H1 (cell line): ENCODE results near the gene SMYD3. TPM values are rescaled to one million over a fixed set of nuclear protein-coding genes. Genes with fewer than 3 reads are reported as not detected.

Experiments used
- CTCF ChIA-PET: fragments of 300-600 bp; sonication (Branson Sonifier 250); formaldehyde crosslinking; loops from one replicate; lab custom pipeline; 2021; ENCODE audit not compliant: partially characterized antibody; lab: Charles Lee
- POLR2A ChIA-PET: fragments of 300-600 bp; sonication (Branson Sonifier 250); formaldehyde crosslinking; loops from one replicate; lab custom pipeline; 2021; ENCODE audit warnings: inconsistent platforms; ENCODE audit not compliant: partially characterized antibody; lab: Charles Lee
- DNase-seq, 2 experiments: peaks; one replicate each; pipeline versions ENCODE4 v3.0.0 to v3.0.0-alpha.2; 2010 to 2022; ENCODE audit warnings: low spot score in 2 of 2, low read depth in 1 of 2, mixed read lengths in 1 of 2
- FAIRE-seq: peaks from 2 replicates; lab custom pipeline; 2011; peaks lifted over from hg19 to GRCh38; lab: Jason Lieb, UNC
- H2AFZ ChIP-seq: 2 replicates; pipeline ENCODE4 v1.8.1; 2012; ENCODE audit warnings: low read length, inconsistent platforms
- H2AK5ac ChIP-seq: 2 replicates; pipeline ENCODE4 v1.6.1; 2013; ENCODE audit warnings: low read depth, low read length
- H2BK120ac ChIP-seq: replicated peaks from 2 replicates; pipeline ENCODE3; 2013; ENCODE audit warnings: low read depth, low read length, inconsistent platforms
- H2BK12ac ChIP-seq: 2 replicates; pipeline ENCODE4 v1.6.1; 2013; ENCODE audit warnings: low read depth, low read length
- H2BK15ac ChIP-seq: 2 replicates; pipeline ENCODE4 v1.6.1; 2013; ENCODE audit warnings: low read length
- H2BK20ac ChIP-seq: 2 replicates; pipeline ENCODE4 v1.6.1; 2013; ENCODE audit warnings: low read length
- H2BK5ac ChIP-seq: 2 replicates; pipeline ENCODE4 v1.6.1; 2013; ENCODE audit warnings: low read depth, low read length
- H3K14ac ChIP-seq: 2 replicates; pipeline ENCODE4 v1.6.1; 2013; ENCODE audit warnings: inconsistent platforms; ENCODE audit not compliant: insufficient read length
- H3K18ac ChIP-seq: 2 replicates; pipeline ENCODE4 v1.6.1; 2013; ENCODE audit warnings: low read length; ENCODE audit errors: extremely low read depth
- H3K23ac ChIP-seq: 2 replicates; pipeline ENCODE4 v1.6.1; 2013; ENCODE audit warnings: inconsistent platforms; ENCODE audit not compliant: insufficient read length
- H3K23me2 ChIP-seq: 2 replicates; pipeline ENCODE4 v1.6.1; 2013; ENCODE audit warnings: low read depth, low read length
- H3K27ac ChIP-seq: 2 replicates; pipeline ENCODE4 v1.6.1; 2011; ENCODE audit warnings: low read depth, low read length, inconsistent platforms
- H3K27me3 ChIP-seq, 4 experiments: replicated peaks in 1 of 4; 1 replicate in 1 of 4; 2 replicates in 3 of 4; pipeline versions ENCODE4 v1.6.1 to v1.8.1; 2011 to 2013; ENCODE audit warnings: low read length in 3 of 4, mild to moderate bottlenecking in 3 of 4, inconsistent platforms in 2 of 4, mixed read lengths in 2 of 4, moderate library complexity in 1 of 4; ENCODE audit not compliant: control insufficient read depth in 3 of 4, insufficient read depth in 3 of 4; ENCODE audit errors: extremely low read depth in 1 of 4
- H3K36me3 ChIP-seq, 4 experiments: 2 replicates each; pipeline versions ENCODE4 v1.6.1 to v1.8.1; 2011 to 2013; ENCODE audit warnings: mild to moderate bottlenecking in 4 of 4, low read length in 3 of 4, moderate library complexity in 2 of 4, control low read depth in 1 of 4, inconsistent platforms in 1 of 4; ENCODE audit not compliant: insufficient read depth in 4 of 4, control insufficient read depth in 2 of 4
- H3K4ac ChIP-seq: replicated peaks from 2 replicates; pipeline ENCODE3; 2013; ENCODE audit warnings: low read length, low read depth, mixed read lengths, inconsistent platforms; ENCODE audit not compliant: insufficient read length
- H3K4me1 ChIP-seq, 4 experiments: replicated peaks in 1 of 4; 1 replicate in 1 of 4; 2 replicates in 3 of 4; pipeline versions ENCODE4 v1.6.1 to v1.8.1; 2011 to 2013; ENCODE audit warnings: low read length in 3 of 4, inconsistent platforms in 2 of 4, mixed read lengths in 1 of 4; ENCODE audit not compliant: insufficient read depth in 4 of 4, control insufficient read depth in 3 of 4
- H3K4me2 ChIP-seq, 2 experiments: 2 replicates each; pipeline versions ENCODE4 v1.6.1 to v1.8.1; 2011 to 2013; ENCODE audit warnings: low read depth in 2 of 2, low read length in 2 of 2, control low read depth in 1 of 2, inconsistent platforms in 1 of 2, mild to moderate bottlenecking in 1 of 2; ENCODE audit not compliant: insufficient read depth in 1 of 2
- H3K4me3 ChIP-seq, 4 experiments: fragments of 200-600, 300-600 bp in 1 of 4; sonication (generic), shearing (Covaris generic), sonication (Bioruptor Twin) in 1 of 4; 2 replicates each; pipeline versions ENCODE4 v1.5.1 to v1.8.1; 2011 to 2016; ENCODE audit warnings: low read length in 4 of 4, low read depth in 3 of 4, control low read depth in 2 of 4, inconsistent platforms in 2 of 4, mild to moderate bottlenecking in 2 of 4, mixed read lengths in 1 of 4, moderate library complexity in 1 of 4; ENCODE audit not compliant: insufficient read depth in 2 of 4; ENCODE audit errors: extremely low read depth in 1 of 4
- H3K56ac ChIP-seq: replicated peaks from 2 replicates; pipeline ENCODE3; 2013; ENCODE audit warnings: low read depth, mild to moderate bottlenecking, mixed read lengths, low read length, inconsistent platforms; ENCODE audit not compliant: insufficient read length
- H3K79me1 ChIP-seq: 2 replicates; pipeline ENCODE4 v1.6.1; 2013; ENCODE audit warnings: low read depth, low read length, control low read depth
- H3K79me2 ChIP-seq, 2 experiments: 2 replicates each; pipeline versions ENCODE4 v1.6.1 to v1.8.1; 2012 to 2013; ENCODE audit warnings: low read length in 2 of 2, mild to moderate bottlenecking in 2 of 2, inconsistent platforms in 1 of 2; ENCODE audit not compliant: insufficient read depth in 2 of 2, control insufficient read depth in 1 of 2
- H3K9ac ChIP-seq, 4 experiments: replicated peaks in 1 of 4; 1 replicate in 1 of 4; 2 replicates in 3 of 4; pipeline versions ENCODE4 v1.6.1 to v1.8.1; 2011 to 2013; ENCODE audit warnings: low read depth in 3 of 4, low read length in 3 of 4, control low read depth in 2 of 4, mild to moderate bottlenecking in 2 of 4, moderate library complexity in 2 of 4, inconsistent platforms in 1 of 4; ENCODE audit errors: extremely low read depth in 1 of 4
- H3K9me3 ChIP-seq, 2 experiments: 2 replicates each; pipeline versions ENCODE4 v1.6.1 to v1.8.1; 2012 to 2013; ENCODE audit warnings: mild to moderate bottlenecking in 2 of 2, moderate library complexity in 2 of 2, control low read depth in 1 of 2, inconsistent platforms in 1 of 2, low read depth in 1 of 2, low read length in 1 of 2, mixed read lengths in 1 of 2; ENCODE audit not compliant: insufficient read depth in 2 of 2
- H4K20me1 ChIP-seq, 2 experiments: replicated peaks in 1 of 2; 2 replicates each; pipeline versions ENCODE3 to v1.8.1; 2011 to 2013; ENCODE audit warnings: inconsistent platforms in 2 of 2, low read length in 2 of 2, mild to moderate bottlenecking in 1 of 2; ENCODE audit not compliant: insufficient read depth in 2 of 2, control insufficient read depth in 1 of 2
- H4K5ac ChIP-seq: 2 replicates; pipeline ENCODE4 v1.6.1; 2013; ENCODE audit warnings: low read length, low read depth, mixed read lengths, inconsistent platforms; ENCODE audit not compliant: insufficient read length
- H4K8ac ChIP-seq: 2 replicates; pipeline ENCODE4 v1.8.0; 2013; ENCODE audit warnings: mild to moderate bottlenecking, moderate library complexity, low read length, inconsistent platforms; ENCODE audit not compliant: insufficient read depth; ENCODE audit errors: extremely low read depth
- H4K91ac ChIP-seq: replicated peaks from 2 replicates; pipeline ENCODE3; 2013; ENCODE audit warnings: low read length, mixed read lengths, inconsistent platforms; ENCODE audit not compliant: insufficient read length
- GTF2F1 ChIP-seq: IDR thresholded peaks from 2 replicates; pipeline ENCODE4 v1.6.1; 2012; ENCODE audit warnings: low read depth, low read length, improper control_type of control experiment, borderline replicate concordance
- KDM1A ChIP-seq: fragments of 200-600, 300-600 bp; sonication (generic); IDR thresholded peaks from 2 replicates; pipeline ENCODE4 v1.7.1; 2016; ENCODE audit warnings: mild to moderate bottlenecking, low read length, borderline replicate concordance
- MAFK ChIP-seq: IDR thresholded peaks from 2 replicates; pipeline ENCODE4 v1.6.1; 2012; ENCODE audit warnings: low read depth, mild to moderate bottlenecking, improper control_type of control experiment, low read length
- NRF1 ChIP-seq: IDR thresholded peaks from 2 replicates; pipeline ENCODE4 v1.6.1; 2011; ENCODE audit warnings: mild to moderate bottlenecking, low read depth, low read length, improper control_type of control experiment
- PHF8 ChIP-seq: fragments of 200-600 bp; sonication (generic); conservative IDR thresholded peaks from 2 replicates; pipeline ENCODE4 v1.7.1; 2012; ENCODE audit warnings: low read depth, mild to moderate bottlenecking, inconsistent platforms, low read length, moderate library complexity
- RFX5 ChIP-seq: IDR thresholded peaks from 2 replicates; pipeline ENCODE4 v1.6.1; 2011; ENCODE audit warnings: low read depth, low read length, improper control_type of control experiment, borderline replicate concordance
- SP1 ChIP-seq: IDR thresholded peaks from 2 replicates; pipeline ENCODE4 v1.6.1; 2011; ENCODE audit warnings: low read depth, low read length
- WGBS, 2 experiments: shearing (Covaris generic) in 1 of 2; methylation state at CpG; one replicate each; pipeline versions ENCODE4 v1.1.6 to v1.1.7; 2013 to 2015; ENCODE audit warnings: low lambda C conversion rate in 2 of 2, mixed read lengths in 2 of 2, inconsistent platforms in 1 of 2, low coverage in 1 of 2, missing lambda C conversion rate in 1 of 2; ENCODE audit not compliant: insufficient replicate concordance in 2 of 2, insufficient coverage in 1 of 2, insufficient read length in 1 of 2; ENCODE audit errors: extremely low coverage in 1 of 2, missing lambda C conversion rate in 1 of 2; 5-methylcytosine and 5-hydroxymethylcytosine counted together
- polyA plus RNA-seq, 7 experiments: library from polyadenylated mRNA; depleted of rRNA in 3 of 7; stranded (reverse) in 5 of 7; unstranded in 2 of 7; fragments of >200 nt in 5 of 7; fragments of 200-250 nt in 2 of 7; gene quantifications; 1 replicate in 5 of 7; 2 replicates in 1 of 7; 4 replicates in 1 of 7; pipeline versions ENCODE4 v1.2.1 to v1.2.3, GENCODE V29; 2011 to 2013; ENCODE audit warnings: missing spikeins in 2 of 7, mixed read lengths in 2 of 7
- total RNA-seq: library from RNA; stranded (reverse); fragmentation: NEBNext Ultra II Directional; extraction: Animal tissue kit (Norgen Biotek cat#: 25700); gene quantifications from 2 replicates; pipeline ENCODE4 v1.2.1, GENCODE V29; 2021
- TF ChIP-seq, protein P1 (sequence below): IDR thresholded peaks from 2 replicates; pipeline ENCODE4 v1.6.1; 2012; ENCODE audit warnings: inconsistent platforms

The SMYD3 gene
- total and polyA plus RNA-seq, 2 of the 8 experiments (the other 6 are each of a cell fraction or from before 2014, with no cell fraction given), result 17.3 to 25.4 TPM

DNA sequence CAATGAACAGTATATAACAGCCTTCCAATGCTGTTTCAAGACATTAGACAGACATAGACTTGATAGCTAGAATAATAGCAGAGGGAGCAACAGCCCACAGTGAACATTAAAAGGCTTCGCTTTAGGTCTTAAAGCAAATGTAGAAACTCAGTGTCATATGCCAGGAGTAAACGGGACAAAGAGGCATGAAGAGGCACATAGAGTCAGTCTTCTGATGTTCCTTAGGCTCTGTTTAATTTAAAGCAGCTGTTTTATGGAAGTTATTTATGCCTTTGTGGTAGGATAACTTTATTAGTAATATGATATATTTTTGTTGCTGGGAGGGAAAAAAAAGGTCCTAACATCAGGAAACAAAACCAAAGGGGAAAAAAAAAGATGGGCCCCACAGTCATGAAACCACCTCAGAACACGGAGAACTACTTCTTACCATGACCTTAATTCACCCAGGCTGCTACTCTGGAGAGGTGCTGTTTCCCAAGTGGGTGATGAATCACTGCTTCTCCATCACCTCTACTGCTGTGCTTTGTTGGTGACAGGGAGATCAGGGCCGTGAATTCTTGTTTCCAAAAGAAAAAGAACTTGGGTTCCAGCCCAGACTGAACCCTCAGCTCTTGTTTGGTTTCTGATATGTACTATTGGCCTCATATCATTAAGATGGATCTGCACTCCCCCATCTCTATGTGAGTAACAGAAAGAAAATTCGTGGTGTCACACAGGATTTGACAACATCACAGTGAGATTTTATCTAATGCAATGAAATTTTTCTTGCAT, 735.4 kb downstream of the SMYD3 start:
- Histone ChIP-seq H2AFZ (no peak overlapping the region), H3K27me3 (no peaks in the 10 kb centered on the region), H2BK120ac (no peak overlapping the region), H3K4me2 (no peak overlapping the region), H4K20me1 (no peaks in the 10 kb centered on the region), H3K14ac (no peak overlapping the region), H3K56ac (no peak overlapping the region), H3K4me3 (no peak overlapping the region), H3K36me3 (no peaks in the 10 kb centered on the region), H4K5ac (no peak overlapping the region), H2AK5ac (no peak overlapping the region), H4K8ac (no peak overlapping the region), H3K23me2 (no peaks in the 10 kb centered on the region), H3K18ac (no peak overlapping the region), H3K9me3 (no peaks in the 10 kb centered on the region), H3K9ac (no peak overlapping the region), H3K79me2 (no peaks in the 10 kb centered on the region), H3K4ac (no peak overlapping the region), H4K91ac (no peak overlapping the region), H3K79me1 (no peaks in the 10 kb centered on the region), H2BK12ac (no peak overlapping the region), H3K23ac (no peak overlapping the region), H2BK15ac (no peak overlapping the region), H3K27ac (no peak overlapping the region), H3K4me1 (no peaks in the 10 kb centered on the region), H2BK20ac (no peak overlapping the region), H2BK5ac (no peak overlapping the region)
- whole genome bisulfite sequencing, 2 experiments, result 83% methylated on average over 5 of the region's 5 CpGs; no CpG with 5 or more reads in 1 of the 2 experiments
- FAIRE-seq (no peak), DNase-seq (no peak)
- ChIA-PET POLR2A (no interaction called here), CTCF (no interaction called here)
- TF ChIP-seq NRF1, result no peak
- TF ChIP-seq, protein P1, sequence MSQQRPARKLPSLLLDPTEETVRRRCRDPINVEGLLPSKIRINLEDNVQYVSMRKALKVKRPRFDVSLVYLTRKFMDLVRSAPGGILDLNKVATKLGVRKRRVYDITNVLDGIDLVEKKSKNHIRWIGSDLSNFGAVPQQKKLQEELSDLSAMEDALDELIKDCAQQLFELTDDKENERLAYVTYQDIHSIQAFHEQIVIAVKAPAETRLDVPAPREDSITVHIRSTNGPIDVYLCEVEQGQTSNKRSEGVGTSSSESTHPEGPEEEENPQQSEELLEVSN, result no peak
- TF ChIP-seq SP1, result no peak
- TF ChIP-seq PHF8, result no peak
- TF ChIP-seq RFX5, result no peak
- TF ChIP-seq GTF2F1, result no peak
- TF ChIP-seq KDM1A, result no peak
- TF ChIP-seq MAFK, result no peak
